H1 (cell line): ENCODE results near the gene KRTAP5-6. TPM values are rescaled to one million over a fixed set of nuclear protein-coding genes. Genes with fewer than 3 reads are reported as not detected.

Source experiments
- CBX8 ChIP-seq: fragments of 300-800, 300-1000 bp; sonication (generic); IDR thresholded peaks from 2 replicates; pipeline ENCODE4 v1.7.1; 2016; ENCODE audit warnings: low read depth, low read length, borderline replicate concordance
- KDM4A ChIP-seq: IDR thresholded peaks from one replicate; pipeline ENCODE4 v1.7.1; 2012; ENCODE audit warnings: low read depth, mild to moderate bottlenecking, moderate library complexity, low read length, inconsistent platforms; ENCODE audit not compliant: severe bottlenecking
- SIN3A ChIP-seq, 2 experiments: IDR thresholded peaks in 1 of 2; conservative IDR thresholded peaks in 1 of 2; 2 replicates each; pipeline ENCODE4 v1.6.1; 2011 to 2012; ENCODE audit warnings: low read length in 2 of 2, improper control_type of control experiment in 1 of 2, low read depth in 1 of 2, mild to moderate bottlenecking in 1 of 2
- TCF12 ChIP-seq: IDR thresholded peaks from 2 replicates; pipeline ENCODE4 v1.6.1; 2011; ENCODE audit warnings: low read depth, mild to moderate bottlenecking, low read length
- polyA plus RNA-seq, 7 experiments: library from polyadenylated mRNA; depleted of rRNA in 3 of 7; stranded (reverse) in 5 of 7; unstranded in 2 of 7; fragments of >200 nt in 5 of 7; fragments of 200-250 nt in 2 of 7; gene quantifications; 1 replicate in 5 of 7; 2 replicates in 1 of 7; 4 replicates in 1 of 7; pipeline versions ENCODE4 v1.2.1 to v1.2.3, GENCODE V29; 2011 to 2013; ENCODE audit warnings: missing spikeins in 2 of 7, mixed read lengths in 2 of 7
- total RNA-seq: library from RNA; stranded (reverse); fragmentation: NEBNext Ultra II Directional; extraction: Animal tissue kit (Norgen Biotek cat#: 25700); gene quantifications from 2 replicates; pipeline ENCODE4 v1.2.1, GENCODE V29; 2021
- TF ChIP-seq, protein P1 (sequence below): IDR thresholded peaks from 2 replicates; pipeline ENCODE4 v1.6.1; 2012; ENCODE audit warnings: inconsistent platforms

KRTAP5-6 gene
- total and polyA plus RNA-seq, 2 of the 8 experiments (the other 6 are each of a cell fraction or from before 2014, with no cell fraction given) = not detected

DNA sequence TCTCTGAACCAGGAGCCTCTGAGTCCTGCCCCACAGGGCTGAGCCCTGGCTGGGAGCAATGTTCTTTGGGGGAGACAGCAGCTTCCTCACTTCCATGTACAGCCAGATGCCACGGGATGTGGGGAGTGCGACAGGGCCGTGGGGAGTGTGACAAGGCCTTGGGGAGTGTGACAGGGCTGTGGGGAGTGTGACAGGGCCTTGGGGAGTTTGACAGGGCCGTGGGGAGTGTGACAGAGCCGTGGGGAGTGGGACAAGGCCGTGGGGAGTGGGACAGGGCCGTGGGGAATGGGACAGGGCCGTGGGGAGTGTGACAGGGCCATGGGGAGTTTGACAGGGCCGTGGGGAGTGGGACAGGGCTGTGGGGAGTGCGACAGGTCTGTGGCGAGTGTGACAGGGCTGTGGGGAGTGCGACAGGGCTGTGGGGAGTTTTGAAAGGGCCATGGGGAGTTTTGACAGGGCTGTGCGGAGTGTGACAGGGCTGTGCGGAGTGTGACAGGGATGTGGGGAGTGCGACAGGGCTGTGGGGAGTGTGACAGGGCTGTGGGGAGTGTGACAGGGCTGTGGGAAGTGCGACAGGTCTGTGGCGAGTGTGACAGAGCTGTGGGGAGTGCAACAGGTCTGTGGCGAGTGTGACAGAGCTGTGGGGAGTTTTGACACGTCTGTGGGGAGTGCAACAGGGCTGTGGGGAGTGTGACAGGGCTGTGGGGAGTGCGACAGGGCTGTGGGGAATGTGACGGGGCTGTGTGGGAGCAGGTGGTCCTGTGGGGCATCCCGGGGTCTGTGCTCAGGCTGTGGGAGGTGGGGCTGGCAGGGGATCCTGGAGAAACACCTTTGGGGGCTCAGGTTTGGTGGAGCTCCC is 6.6 kb upstream of the KRTAP5-6 start (continued):
- no peak for TF ChIP-seq TCF12
- TF ChIP-seq SIN3A (conservative IDR thresholded peaks at IDR 0.05 in 1 of 2, IDR thresholded peaks at IDR 0.05 in 1 of 2; ENCODE audit: low read depth in 1 of 2, low read length in 2 of 2) = no peak
- TF ChIP-seq, protein P1, sequence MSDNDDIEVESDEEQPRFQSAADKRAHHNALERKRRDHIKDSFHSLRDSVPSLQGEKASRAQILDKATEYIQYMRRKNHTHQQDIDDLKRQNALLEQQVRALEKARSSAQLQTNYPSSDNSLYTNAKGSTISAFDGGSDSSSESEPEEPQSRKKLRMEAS = no peak
- TF ChIP-seq KDM4A = no peak
- no peak for TF ChIP-seq CBX8
